OCI-LY1 (cell line): ENCODE data around the gene ARCN1.

Source experiments
- CTCF ChIP-seq: fragments of 200-600 bp; sonication (generic), shearing (Covaris generic); IDR thresholded peaks from 2 replicates; pipeline ENCODE4 v1.5.1; 2017; ENCODE audit warnings: mild to moderate bottlenecking, antibody characterized with exemption, low read length, moderate library complexity, mixed read lengths
- EZH2 ChIP-seq: fragments of 200-600 bp; sonication (generic), shearing (Covaris generic); IDR thresholded peaks from 2 replicates; pipeline ENCODE4 v1.8.0; 2017; ENCODE audit warnings: borderline replicate concordance, mixed run types, mild to moderate bottlenecking, antibody characterized with exemption, low read length, moderate library complexity, mixed read lengths

- TF ChIP-seq CTCF (peak; percentile 7; the same call in 1 of the 2 replicates), EZH2 (no peak)
Measured at GRCh38 chr11:118522571-118523072, 49.6 kb upstream of the ARCN1 start.
